RWPE2 (cell line): ENCODE data around the gene PHYHIPL.
"Not testable (repeated sequence)": the region's sequence is repeated elsewhere in the genome, so short reads cannot be mapped to it uniquely, and the experiment has no call there.

ENCODE experiments used
- ATAC-seq: fragments of 200-7000 bp; cut with Tn5 transposase; 3 replicates; pipeline ENCODE4 v1.9.1; 2021; ENCODE audit warnings: low read depth
- DNase-seq: peaks from one replicate; pipeline ENCODE4 v3.0.0-alpha.2; 2020; ENCODE audit warnings: low spot score
- H3K27ac ChIP-seq: fragments of 450-650 bp; 2 replicates; pipeline ENCODE4 v1.5.1; 2017; ENCODE audit warnings: mild to moderate bottlenecking; ENCODE audit not compliant: poor library complexity, severe bottlenecking
- H3K27me3 ChIP-seq: fragments of 250-450 bp; sonication (Bioruptor Pico); 2 replicates; pipeline ENCODE4 v1.5.1; 2021; ENCODE audit warnings: mild to moderate bottlenecking, moderate library complexity; ENCODE audit not compliant: insufficient read depth, poor library complexity, severe bottlenecking
- H3K36me3 ChIP-seq: fragments of 250-450 bp; sonication (Bioruptor Pico); 2 replicates; pipeline ENCODE4 v1.5.1; 2020; ENCODE audit warnings: low read depth, mild to moderate bottlenecking, moderate library complexity
- H3K4me1 ChIP-seq: fragments of 250-450 bp; sonication (Bioruptor Pico); 2 replicates; pipeline ENCODE4 v1.5.1; 2021; ENCODE audit warnings: mild to moderate bottlenecking, moderate library complexity; ENCODE audit not compliant: insufficient read depth, poor library complexity, severe bottlenecking
- H3K4me3 ChIP-seq: fragments of 250-450 bp; sonication (Bioruptor Pico); 2 replicates; pipeline ENCODE4 v1.5.1; 2021; ENCODE audit warnings: mild to moderate bottlenecking, moderate library complexity; ENCODE audit not compliant: severe bottlenecking
- H3K9me3 ChIP-seq: fragments of 250-450 bp; sonication (Bioruptor Pico); 2 replicates; pipeline ENCODE4 v1.5.1; 2021; ENCODE audit warnings: mild to moderate bottlenecking, moderate library complexity; ENCODE audit not compliant: severe bottlenecking
- TF ChIP-seq, protein P1 (sequence below): fragments of 450-650 bp; IDR thresholded peaks from one replicate; pipeline ENCODE4 v1.5.1; 2017; ENCODE audit warnings: mild to moderate bottlenecking, moderate library complexity; ENCODE audit not compliant: poor library complexity, severe bottlenecking

PHYHIPL gene

DNA sequence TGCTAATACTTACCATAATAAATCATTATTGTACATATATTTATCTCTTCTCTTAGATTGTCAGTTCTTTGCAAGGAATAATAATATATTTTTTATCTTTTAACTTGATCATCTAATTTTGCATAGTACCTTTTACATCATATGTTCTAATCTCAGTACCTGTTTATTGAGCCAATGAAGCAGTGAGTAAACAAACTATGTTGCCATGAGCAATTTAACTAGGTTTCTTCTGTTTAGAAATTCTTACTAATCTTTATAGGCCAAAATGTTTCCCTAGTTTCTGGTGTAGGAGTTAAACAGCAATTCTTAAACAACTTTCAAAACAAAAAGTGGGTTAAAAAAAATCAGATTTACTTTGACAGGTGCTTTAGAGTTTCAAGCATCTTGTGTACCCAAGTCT, 61.3 kb downstream of the PHYHIPL start:
- Histone ChIP-seq H3K9me3 (peaks cover 4% of the 10 kb centered on the region), H3K4me1 (peaks cover 6% of the 10 kb centered on the region), H3K27me3 (peaks cover 3% of the 10 kb centered on the region), H3K27ac (no peak overlapping the region), H3K4me3 (no peak overlapping the region), H3K36me3 (no peaks in the 10 kb centered on the region)
- DNase-seq (no peak), ATAC-seq (no peak)
- TF ChIP-seq, protein P1, sequence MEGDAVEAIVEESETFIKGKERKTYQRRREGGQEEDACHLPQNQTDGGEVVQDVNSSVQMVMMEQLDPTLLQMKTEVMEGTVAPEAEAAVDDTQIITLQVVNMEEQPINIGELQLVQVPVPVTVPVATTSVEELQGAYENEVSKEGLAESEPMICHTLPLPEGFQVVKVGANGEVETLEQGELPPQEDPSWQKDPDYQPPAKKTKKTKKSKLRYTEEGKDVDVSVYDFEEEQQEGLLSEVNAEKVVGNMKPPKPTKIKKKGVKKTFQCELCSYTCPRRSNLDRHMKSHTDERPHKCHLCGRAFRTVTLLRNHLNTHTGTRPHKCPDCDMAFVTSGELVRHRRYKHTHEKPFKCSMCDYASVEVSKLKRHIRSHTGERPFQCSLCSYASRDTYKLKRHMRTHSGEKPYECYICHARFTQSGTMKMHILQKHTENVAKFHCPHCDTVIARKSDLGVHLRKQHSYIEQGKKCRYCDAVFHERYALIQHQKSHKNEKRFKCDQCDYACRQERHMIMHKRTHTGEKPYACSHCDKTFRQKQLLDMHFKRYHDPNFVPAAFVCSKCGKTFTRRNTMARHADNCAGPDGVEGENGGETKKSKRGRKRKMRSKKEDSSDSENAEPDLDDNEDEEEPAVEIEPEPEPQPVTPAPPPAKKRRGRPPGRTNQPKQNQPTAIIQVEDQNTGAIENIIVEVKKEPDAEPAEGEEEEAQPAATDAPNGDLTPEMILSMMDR, result no peak

DNA sequence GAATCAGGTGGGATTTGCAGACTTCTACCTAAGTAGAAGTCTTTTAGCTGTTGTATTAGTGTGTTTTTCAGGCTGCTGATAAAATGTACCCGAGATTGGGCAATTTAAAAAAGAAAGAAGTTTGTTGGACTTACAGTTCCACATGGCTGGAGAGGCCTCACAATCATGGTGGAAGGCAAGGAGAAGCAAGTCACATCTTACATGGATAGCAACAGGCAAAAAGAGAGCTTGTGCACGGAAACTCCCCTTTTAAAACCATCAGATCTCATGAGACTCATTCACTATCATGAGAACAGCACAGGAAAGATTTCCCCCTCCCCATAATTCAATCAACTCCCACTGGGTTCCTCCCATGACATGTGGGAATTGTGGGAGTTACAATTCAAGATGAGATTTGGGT, 62.7 kb downstream of the PHYHIPL start:
- H3K4me3 ChIP-seq, H3K36me3 ChIP-seq, H3K4me1 ChIP-seq, H3K27ac ChIP-seq, DNase-seq, H3K27me3 ChIP-seq, ATAC-seq, H3K9me3 ChIP-seq: not testable (repeated sequence)

DNA sequence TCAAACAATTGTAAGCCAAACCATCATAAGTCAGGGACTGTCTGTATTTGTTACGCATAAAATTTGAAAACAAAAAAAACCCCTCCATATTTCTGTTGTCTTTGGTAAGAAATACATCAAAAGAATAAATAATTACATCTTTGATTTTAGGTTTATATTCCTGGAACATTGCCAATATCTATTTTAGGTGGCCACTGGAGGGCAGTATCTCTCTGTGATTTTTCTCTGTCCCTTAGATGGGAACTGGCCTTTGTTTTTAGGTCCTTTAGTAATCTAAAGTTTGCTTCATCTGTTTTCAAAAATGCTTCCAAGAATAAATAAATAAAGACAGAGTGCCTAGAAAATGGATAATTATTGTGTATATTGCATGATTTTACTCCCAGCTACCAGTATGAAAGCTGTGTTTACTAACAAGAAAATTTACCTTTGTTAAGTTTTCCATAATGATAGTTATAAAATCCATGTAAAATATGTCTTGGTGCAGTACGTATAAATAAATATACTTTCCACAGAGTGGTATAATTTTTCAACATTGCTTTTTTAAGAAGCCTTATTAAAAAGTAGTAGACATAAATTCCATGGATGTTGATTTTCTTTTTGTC, 64.2 kb downstream of the PHYHIPL start:
- Histone ChIP-seq H3K4me1 (no peaks in the 10 kb centered on the region), H3K4me3 (no peak overlapping the region), H3K9me3 (peaks cover 4% of the 10 kb centered on the region), H3K27ac (no peak overlapping the region), H3K36me3 (no peaks in the 10 kb centered on the region), H3K27me3 (peaks cover 3% of the 10 kb centered on the region)
- ATAC-seq (no peak), DNase-seq (no peak)
- TF ChIP-seq, protein P1, result peak; percentile 78

DNA sequence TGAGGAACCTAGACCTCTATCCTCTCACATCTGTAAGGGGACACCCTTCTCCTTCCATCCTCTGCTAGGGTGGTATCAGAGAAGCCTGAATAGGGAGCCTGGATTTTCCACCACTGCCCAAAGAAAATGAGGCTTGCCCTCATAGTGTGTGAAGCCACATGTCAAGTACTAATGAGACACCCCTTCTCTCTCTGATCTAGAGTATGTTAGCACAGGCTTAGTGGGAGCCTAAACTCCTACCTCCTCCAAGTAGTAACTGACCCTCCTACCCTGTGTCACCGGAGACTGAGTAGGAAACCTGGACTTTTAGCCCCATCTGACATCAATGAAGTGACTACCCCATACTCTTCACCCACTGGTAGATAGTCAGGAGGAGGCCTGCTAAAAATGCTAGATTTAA, 65.6 kb downstream of the PHYHIPL start:
- Histone ChIP-seq H3K4me1 (no peaks in the 10 kb centered on the region), H3K9me3 (peaks cover 4% of the 10 kb centered on the region), H3K27ac (no peak overlapping the region), H3K36me3 (no peaks in the 10 kb centered on the region), H3K4me3 (no peak overlapping the region), H3K27me3 (peaks cover 3% of the 10 kb centered on the region)
- TF ChIP-seq, protein P1, result no peak
- ATAC-seq (no peak), DNase-seq (no peak)

DNA sequence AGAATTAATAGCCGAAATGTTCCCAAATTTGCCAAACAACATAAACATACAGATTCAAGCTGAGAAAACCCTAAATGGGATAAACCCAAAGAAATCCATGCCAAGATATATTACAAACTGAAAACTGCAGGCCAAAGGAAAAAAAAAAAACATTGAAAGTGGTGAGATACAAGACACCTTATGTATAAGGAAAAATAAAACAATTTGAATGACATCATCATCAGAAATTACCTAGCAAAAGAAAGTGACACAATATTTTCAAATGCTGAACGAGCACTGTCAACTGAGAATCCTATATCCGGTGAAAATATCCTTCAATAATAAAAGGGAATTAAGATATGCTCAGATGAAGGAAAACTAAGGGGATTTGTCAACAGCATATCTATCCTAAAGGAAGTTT, 66.5 kb downstream of the PHYHIPL start:
- no peaks in the 10 kb centered on the region for H3K36me3 ChIP-seq
- no peak for DNase-seq

More for the DNA sequence above, 66.5 kb downstream of the PHYHIPL start:
- no peak for ATAC-seq
- Histone ChIP-seq H3K27ac (no peak overlapping the region), H3K4me3 (no peak overlapping the region), H3K4me1 (no peaks in the 10 kb centered on the region), H3K9me3 (peaks cover 4% of the 10 kb centered on the region), H3K27me3 (peaks cover 3% of the 10 kb centered on the region)
- TF ChIP-seq, protein P1, result no peak
